Spleen (tissue), 11 donors: ENCODE measurements around the gene PEF1. TPM values are rescaled to one million over a fixed set of nuclear protein-coding genes. Genes with fewer than 3 reads are reported as not detected.

Source experiments
- DNase-seq: peaks from one replicate; pipeline ENCODE4 v3.0.0-alpha.2; 2020
- H3K27ac ChIP-seq, 8 donors: fragments of 200-600 bp; sonication (generic) in 7 of 8; 1 replicate in 4 of 8; 2 replicates in 4 of 8; pipeline versions ENCODE4 v1.5.0 to v1.8.0; 2016 to 2021; ENCODE audit warnings: inconsistent platforms in 4 of 8, mild to moderate bottlenecking in 4 of 8, moderate library complexity in 1 of 8
- H3K27me3 ChIP-seq, 7 donors: fragments of 200-600 bp; sonication (generic) in 6 of 7; replicated peaks in 1 of 7; 1 replicate in 4 of 7; 2 replicates in 3 of 7; pipeline versions ENCODE4 v1.5.0 to v1.8.0; 2016 to 2021; ENCODE audit warnings: inconsistent platforms in 3 of 7, mild to moderate bottlenecking in 1 of 7
- H3K36me3 ChIP-seq, 6 donors: fragments of 200-600 bp; sonication (generic) in 5 of 6; 1 replicate in 4 of 6; 2 replicates in 2 of 6; pipeline versions ENCODE4 v1.5.0 to v1.8.0; 2016 to 2021; ENCODE audit warnings: inconsistent platforms in 2 of 6
- H3K4me1 ChIP-seq, 6 donors: fragments of 200-600 bp; sonication (generic) in 5 of 6; 1 replicate in 3 of 6; 2 replicates in 3 of 6; pipeline versions ENCODE4 v1.5.0 to v1.8.0; 2016 to 2021; ENCODE audit warnings: inconsistent platforms in 3 of 6
- H3K4me3 ChIP-seq, 8 donors: fragments of 200-600 bp; sonication (generic) in 7 of 8; 1 replicate in 4 of 8; 2 replicates in 4 of 8; pipeline versions ENCODE4 v1.5.0 to v1.8.0; 2016 to 2021; ENCODE audit warnings: inconsistent platforms in 4 of 8, mild to moderate bottlenecking in 4 of 8, moderate library complexity in 2 of 8
- H3K9me3 ChIP-seq, 8 donors: fragments of 200-600 bp; sonication (generic) in 7 of 8; 1 replicate in 4 of 8; 2 replicates in 4 of 8; pipeline versions ENCODE4 v1.5.0 to v1.8.0; 2016 to 2021; ENCODE audit warnings: inconsistent platforms in 4 of 8
- POLR2A ChIP-seq, 3 donors: fragments of 450-650 bp; IDR thresholded peaks; one replicate each; pipeline ENCODE4 v1.5.1; 2017; ENCODE audit warnings: antibody characterized with exemption in 3 of 3, mild to moderate bottlenecking in 1 of 3
- POLR2AphosphoS5 ChIP-seq, 3 donors: sonication (generic); formaldehyde crosslinking; IDR thresholded peaks; one replicate each; pipeline ENCODE4 v1.5.1; 2017; ENCODE audit warnings: antibody characterized with exemption in 3 of 3
- WGBS, 5 donors: extraction: QIAGEN DNeasy Blood & Tissue Kit in 3 of 5; methylation state at CpG; one replicate each; pipeline versions ENCODE4 v1.1.5 to v1.1.7; 2013 to 2018; 5-methylcytosine and 5-hydroxymethylcytosine counted together
- intact Hi-C: fragments of 100-400 bp; cut with DNase I; formaldehyde crosslinking; loops from one replicate; pipeline ENCODE4 v1.15.0; 2023; ENCODE audit warnings: low total_unique reads
- polyA plus RNA-seq, 3 donors: library from polyadenylated mRNA; stranded (reverse); fragments of 200-250 nt; gene quantifications; one replicate each; pipeline ENCODE4 v1.2.1, GENCODE V29; 2013
- total RNA-seq, 7 donors: library from RNA; depleted of rRNA in 3 of 7; stranded (reverse); fragments of >200 nt in 3 of 7; fragmentation: NEBNext Ultra II Directional in 4 of 7; extraction: Animal tissue kit (Norgen Biotek cat#: 25700) in 4 of 7; gene quantifications; one replicate each; pipeline versions ENCODE4 v1.1.0 to v1.2.1, GENCODE V29; 2016 to 2021
- TF ChIP-seq, protein P1 (sequence below), 11 experiments: fragments of 200-600 bp in 7 of 11; fragments of 450-650 bp in 4 of 11; sonication (generic) in 4 of 11; IDR thresholded peaks in 8 of 11; conservative IDR thresholded peaks in 3 of 11; 1 replicate in 7 of 11; 2 replicates in 4 of 11; pipeline versions ENCODE4 v1.4.0 to v1.8.0; 2016 to 2021; ENCODE audit warnings: antibody characterized with exemption in 11 of 11, inconsistent platforms in 4 of 11, mild to moderate bottlenecking in 1 of 11
- donor health status: healthy with polysubstance abuse.
- donor health status: DM: no; HTN: no; CAD: no; lungs with moderate emphysema.
- donor health status: DM: no; HTN: no; CAD: no.
- donor health status: Bipolar disorder and iron deficiency.
- donor health status: healthy.
- donor health status: DM: no; HTN: no; CAD: no.
- donor health status: DM: yes; HTN: yes; CAD: no.

PEF1 gene
- total and polyA plus RNA-seq, 10 donors, result 46.5 to 73.4 (median 55.7) TPM

DNA sequence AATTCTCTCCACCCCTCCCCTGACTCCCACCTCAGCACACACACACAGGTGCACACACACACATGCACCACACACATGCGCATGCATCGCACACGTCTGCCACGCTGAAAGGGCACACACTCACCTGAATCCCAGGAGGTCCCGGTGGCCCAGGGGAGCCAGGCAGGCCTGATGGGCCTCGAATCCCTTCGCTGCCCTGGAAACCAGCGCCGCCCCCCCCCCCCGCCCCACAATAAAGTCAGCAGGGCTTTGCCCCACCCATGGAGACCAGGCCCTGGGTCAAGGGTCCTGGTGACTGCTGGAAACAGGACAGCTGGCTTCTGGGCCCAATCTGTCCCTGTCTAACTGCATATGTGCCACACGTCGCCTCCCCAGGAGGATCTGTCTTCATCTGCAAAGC, 17.8 kb upstream of the PEF1 start:
- 83 to 95% (median 86%) methylated on average over 10 to 12 of the region's 12 CpGs for WGBS, 5 donors
- Histone ChIP-seq H3K9me3 (no peaks in the 10 kb centered on the region), H3K36me3 (no peaks in the 10 kb centered on the region), H3K27me3 (peaks cover 0 to 8% (median 0%) of the 10 kb centered on the region in 7 donors), H3K4me1 (peaks cover 0 to 35% (median 0%) of the 10 kb centered on the region in 6 donors), H3K4me3 (no peak overlapping the region), H3K27ac (no peak overlapping the region)
- TF ChIP-seq POLR2AphosphoS5 (IDR thresholded peaks at IDR 0.05) (no peak), POLR2A (IDR thresholded peaks at IDR 0.05) (no peak)
- TF ChIP-seq, protein P1, sequence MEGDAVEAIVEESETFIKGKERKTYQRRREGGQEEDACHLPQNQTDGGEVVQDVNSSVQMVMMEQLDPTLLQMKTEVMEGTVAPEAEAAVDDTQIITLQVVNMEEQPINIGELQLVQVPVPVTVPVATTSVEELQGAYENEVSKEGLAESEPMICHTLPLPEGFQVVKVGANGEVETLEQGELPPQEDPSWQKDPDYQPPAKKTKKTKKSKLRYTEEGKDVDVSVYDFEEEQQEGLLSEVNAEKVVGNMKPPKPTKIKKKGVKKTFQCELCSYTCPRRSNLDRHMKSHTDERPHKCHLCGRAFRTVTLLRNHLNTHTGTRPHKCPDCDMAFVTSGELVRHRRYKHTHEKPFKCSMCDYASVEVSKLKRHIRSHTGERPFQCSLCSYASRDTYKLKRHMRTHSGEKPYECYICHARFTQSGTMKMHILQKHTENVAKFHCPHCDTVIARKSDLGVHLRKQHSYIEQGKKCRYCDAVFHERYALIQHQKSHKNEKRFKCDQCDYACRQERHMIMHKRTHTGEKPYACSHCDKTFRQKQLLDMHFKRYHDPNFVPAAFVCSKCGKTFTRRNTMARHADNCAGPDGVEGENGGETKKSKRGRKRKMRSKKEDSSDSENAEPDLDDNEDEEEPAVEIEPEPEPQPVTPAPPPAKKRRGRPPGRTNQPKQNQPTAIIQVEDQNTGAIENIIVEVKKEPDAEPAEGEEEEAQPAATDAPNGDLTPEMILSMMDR (IDR thresholded peaks at IDR 0.05 in 8 of 11, conservative IDR thresholded peaks at IDR 0.05 in 3 of 11), result no peak
- intact Hi-C loops, result loop anchor here (10.0 kb wide), 1 partner anchor 52 kb away; no protein-coding TSS in a partner anchor
- no peak for DNase-seq

DNA sequence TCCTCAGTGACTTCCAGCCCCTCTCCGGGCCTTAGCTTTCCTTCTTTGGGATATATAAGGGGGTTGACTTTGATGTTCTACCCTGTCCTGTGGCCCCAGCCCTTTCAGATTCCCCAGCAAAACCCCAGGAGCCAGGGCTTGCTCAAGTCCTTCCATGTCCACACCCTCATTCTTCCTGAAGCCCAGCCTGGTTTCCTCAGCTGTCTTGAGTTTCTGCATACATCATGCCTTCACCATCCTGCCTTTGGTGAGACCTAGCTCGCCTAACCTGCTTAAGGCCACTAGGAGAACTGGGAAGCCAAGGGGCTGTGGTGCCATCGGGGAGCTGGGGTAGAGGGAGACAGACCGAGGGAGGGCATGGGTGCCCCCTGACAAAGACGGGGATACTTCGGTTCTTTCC, 17.2 kb upstream of the PEF1 start:
- H3K36me3 ChIP-seq, result no peaks in the 10 kb centered on the region
- no peaks in the 10 kb centered on the region for H3K9me3 ChIP-seq
- 86 to 93% (median 90%) methylated on average over 6 of the region's 6 CpGs for WGBS, 5 donors
- H3K27ac ChIP-seq, result no peak overlapping the region
- H3K4me3 ChIP-seq, result no peak overlapping the region
- peaks cover 0 to 35% (median 0%) of the 10 kb centered on the region in 6 donors for H3K4me1 ChIP-seq
- no peak for DNase-seq
- intact Hi-C loops, result loop anchor here (10.0 kb wide), 1 partner anchor 53 kb away; no protein-coding TSS in a partner anchor
- no peak for TF ChIP-seq POLR2AphosphoS5 (IDR thresholded peaks at IDR 0.05)
- TF ChIP-seq, protein P1 (IDR thresholded peaks at IDR 0.05 in 8 of 11, conservative IDR thresholded peaks at IDR 0.05 in 3 of 11), result no peak
- no peak for TF ChIP-seq POLR2A (IDR thresholded peaks at IDR 0.05)
- H3K27me3 ChIP-seq, result peaks cover 0 to 8% (median 0%) of the 10 kb centered on the region in 7 donors

- TF ChIP-seq POLR2A (IDR thresholded peaks at IDR 0.05) (no peak), POLR2AphosphoS5 (IDR thresholded peaks at IDR 0.05) (no peak)
- TF ChIP-seq, protein P1 (IDR thresholded peaks at IDR 0.05 in 8 of 11, conservative IDR thresholded peaks at IDR 0.05 in 3 of 11), result no peak
- Histone ChIP-seq H3K27me3 (peaks cover 0 to 8% (median 0%) of the 10 kb centered on the region in 7 donors), H3K36me3 (no peaks in the 10 kb centered on the region), H3K4me3 (no peak overlapping the region), H3K27ac (no peak overlapping the region), H3K4me1 (peaks cover 0 to 42% (median 0%) of the 10 kb centered on the region in 6 donors), H3K9me3 (no peaks in the 10 kb centered on the region)
- peak; percentile 65 for DNase-seq
- intact Hi-C loops, result loop anchor here (10.0 kb wide), 1 partner anchor 54 kb away; no protein-coding TSS in a partner anchor
- WGBS, 5 donors, result 81 to 96% (median 88%) methylated on average over 4 of the region's 4 CpGs
Measured at GRCh38 chr1:31660871-31661455, 16.3 kb upstream of the PEF1 start.

- intact Hi-C loops, result loop anchor here (10.0 kb wide), 1 partner anchor 55 kb away; no protein-coding TSS in a partner anchor
- Histone ChIP-seq H3K27me3 (peaks cover 0 to 8% (median 0%) of the 10 kb centered on the region in 7 donors), H3K4me3 (no peak overlapping the region), H3K27ac (peak overlapping the region in 2 of 8 donors; percentile 9 to 11), H3K36me3 (no peaks in the 10 kb centered on the region), H3K9me3 (no peaks in the 10 kb centered on the region), H3K4me1 (peaks cover 0 to 43% (median 0%) of the 10 kb centered on the region in 6 donors)
- TF ChIP-seq POLR2AphosphoS5 (IDR thresholded peaks at IDR 0.05) (no peak), POLR2A (IDR thresholded peaks at IDR 0.05) (no peak)
- TF ChIP-seq, protein P1 (IDR thresholded peaks at IDR 0.05 in 8 of 11, conservative IDR thresholded peaks at IDR 0.05 in 3 of 11), result no peak
- 73 to 92% (median 82%) methylated on average over 3 of the region's 3 CpGs for WGBS, 5 donors
- no peak for DNase-seq
Measured at GRCh38 chr1:31659889-31660288, 15.2 kb upstream of the PEF1 start.
